Measurements from ENCODE around the gene GZMB. TPM values are rescaled to one million over a fixed set of nuclear protein-coding genes. Genes with fewer than 3 reads are reported as not detected.

GZMB gene
- polyA plus RNA-seq, 1 experiment = not detected

- no peak for TF ChIP-seq CTCF (IDR thresholded peaks at IDR 0.05; ENCODE audit: low read depth, low read length)
- ChIA-PET CTCF (no interaction called here), POLR2A (no interaction called here)
- no peak for DNase-seq (ENCODE audit: low read depth, low spot score)
- Histone ChIP-seq H3K4me3 (ENCODE audit: low read depth, low read length) (no peak overlapping the region), H3K9me3 (ENCODE audit: control insufficient read depth, insufficient read depth, low read length) (peaks cover 15% of the 10 kb centered on the region), H3K27ac (ENCODE audit: low read depth, low read length) (no peak overlapping the region), H3K27me3 (ENCODE audit: control insufficient read depth, insufficient read depth, low read length) (no peaks in the 10 kb centered on the region)
Measured at GRCh38 chr14:24631749-24632335, 2.1 kb downstream of the GZMB start.

- H3K4me3 ChIP-seq (ENCODE audit: low read depth, low read length) = no peak overlapping the region
- H3K27ac ChIP-seq (ENCODE audit: low read depth, low read length) = no peak overlapping the region
- DNase-seq (ENCODE audit: low read depth, low spot score) = no peak
- TF ChIP-seq CTCF (IDR thresholded peaks at IDR 0.05; ENCODE audit: low read depth, low read length) = no peak
- ChIA-PET POLR2A (no interaction called here), CTCF (no interaction called here)
- peaks cover 15% of the 10 kb centered on the region for H3K9me3 ChIP-seq (ENCODE audit: control insufficient read depth, insufficient read depth, low read length)
- no peaks in the 10 kb centered on the region for H3K27me3 ChIP-seq (ENCODE audit: control insufficient read depth, insufficient read depth, low read length)
Measured at GRCh38 chr14:24630872-24631477, 3.0 kb downstream of the GZMB start.

- no peak for TF ChIP-seq CTCF (IDR thresholded peaks at IDR 0.05; ENCODE audit: low read depth, low read length)
- ChIA-PET POLR2A (no interaction called here), CTCF (no interaction called here)
- H3K27ac ChIP-seq (ENCODE audit: low read depth, low read length) = no peak overlapping the region
- DNase-seq (ENCODE audit: low read depth, low spot score) = no peak
- no peaks in the 10 kb centered on the region for H3K27me3 ChIP-seq (ENCODE audit: control insufficient read depth, insufficient read depth, low read length)
- H3K9me3 ChIP-seq (ENCODE audit: control insufficient read depth, insufficient read depth, low read length) = peaks cover 15% of the 10 kb centered on the region
- no peak overlapping the region for H3K4me3 ChIP-seq (ENCODE audit: low read depth, low read length)
Measured at GRCh38 chr14:24630087-24630871, 3.7 kb downstream of the GZMB start.

GRCh38 chr14:24629521-24629920 is 4.5 kb downstream of the GZMB start:
- no peak overlapping the region for H3K4me3 ChIP-seq (ENCODE audit: low read depth, low read length)
- ChIA-PET CTCF (no interaction called here), POLR2A (no interaction called here)
- H3K9me3 ChIP-seq (ENCODE audit: control insufficient read depth, insufficient read depth, low read length) = peaks cover 15% of the 10 kb centered on the region
- H3K27ac ChIP-seq (ENCODE audit: low read depth, low read length) = no peak overlapping the region
- no peak for DNase-seq (ENCODE audit: low read depth, low spot score)
- no peaks in the 10 kb centered on the region for H3K27me3 ChIP-seq (ENCODE audit: control insufficient read depth, insufficient read depth, low read length)
- no peak for TF ChIP-seq CTCF (IDR thresholded peaks at IDR 0.05; ENCODE audit: low read depth, low read length)

GRCh38 chr14:24613747-24614146 is 20.2 kb downstream of the GZMB start:
- H3K9me3 ChIP-seq (ENCODE audit: control insufficient read depth, insufficient read depth, low read length) = no peaks in the 10 kb centered on the region; the same call in 1 of the 2 replicates
- no peak for DNase-seq (ENCODE audit: low read depth, low spot score)
- TF ChIP-seq CTCF (IDR thresholded peaks at IDR 0.05; ENCODE audit: low read depth, low read length) = no peak
- H3K27ac ChIP-seq (ENCODE audit: low read depth, low read length) = no peak overlapping the region
- no peak overlapping the region for H3K4me3 ChIP-seq (ENCODE audit: low read depth, low read length)
- ChIA-PET POLR2A (no interaction called here), CTCF (no interaction called here)
- no peaks in the 10 kb centered on the region for H3K27me3 ChIP-seq (ENCODE audit: control insufficient read depth, insufficient read depth, low read length)

Data from AG04450 (cell line).